Endothelial cell of umbilical vein (primary cell): ENCODE measurements around the gene AMER3. TPM values are rescaled to one million over a fixed set of nuclear protein-coding genes. Genes with fewer than 3 reads are reported as not detected.

Experiments used
- BruUV-seq: library from RNA; stranded (reverse); fragments of 400-500 nt; replicated peaks from 2 replicates; lab custom pipeline; 2021; lab: Mats Ljungman, UMichigan
- CTCF ChIA-PET: fragments of 300-600, 350-600 bp; sonication (Branson Sonifier 250); formaldehyde crosslinking; loops from one replicate; lab custom pipeline; 2021; ENCODE audit warnings: antibody characterized with exemption, inconsistent platforms; lab: Charles Lee
- POLR2A ChIA-PET: fragments of 300-600, 350-600 bp; sonication (Branson Sonifier 250); formaldehyde crosslinking; loops from one replicate; lab custom pipeline; 2021; ENCODE audit warnings: antibody characterized with exemption, inconsistent platforms; lab: Charles Lee
- DNase-seq: peaks from one replicate; pipeline ENCODE4 v3.0.0-alpha.2; 2011; ENCODE audit warnings: low read depth, low spot score
- FAIRE-seq: peaks from 2 replicates; lab custom pipeline; 2011; peaks lifted over from hg19 to GRCh38; lab: Jason Lieb, UNC
- H2AFZ ChIP-seq: 2 replicates; pipeline ENCODE4 v1.6.0; 2012; ENCODE audit warnings: low read depth, low read length, control low read depth, inconsistent platforms
- H3K27ac ChIP-seq: 2 replicates; pipeline ENCODE4 v1.5.1; 2011; ENCODE audit warnings: low read depth, mild to moderate bottlenecking, control low read depth, low read length, moderate library complexity; ENCODE audit not compliant: insufficient read depth
- H3K27me3 ChIP-seq, 2 experiments: 2 replicates each; pipeline versions ENCODE4 v1.6.0 to v1.6.1; 2011; ENCODE audit warnings: low read length in 2 of 2, mixed read lengths in 1 of 2; ENCODE audit not compliant: control insufficient read depth in 2 of 2, insufficient read depth in 2 of 2
- H3K36me3 ChIP-seq, 2 experiments: 2 replicates in 1 of 2; 3 replicates in 1 of 2; pipeline ENCODE4 v1.5.1; 2011; ENCODE audit warnings: low read length in 2 of 2, mild to moderate bottlenecking in 1 of 2, moderate library complexity in 1 of 2; ENCODE audit not compliant: control insufficient read depth in 2 of 2, insufficient read depth in 2 of 2; ENCODE audit errors: extremely low read depth in 1 of 2
- H3K4me1 ChIP-seq: 3 replicates; pipeline ENCODE4 v1.5.1; 2011; ENCODE audit warnings: mild to moderate bottlenecking, low read length; ENCODE audit not compliant: control insufficient read depth, insufficient read depth; ENCODE audit errors: extremely low read depth
- H3K4me2 ChIP-seq: 2 replicates; pipeline ENCODE4 v1.6.1; 2011; ENCODE audit warnings: low read length, control low read depth, mixed read lengths; ENCODE audit not compliant: insufficient read depth
- H3K4me3 ChIP-seq, 3 experiments: fragments of 200-600 bp in 1 of 3; sonication (generic), shearing (Covaris generic) in 1 of 3; replicated peaks in 1 of 3; 2 replicates each; pipeline ENCODE4 v1.5.1; 2011 to 2016; ENCODE audit warnings: control low read depth in 3 of 3, low read length in 3 of 3, mild to moderate bottlenecking in 2 of 3, inconsistent platforms in 1 of 3, low read depth in 1 of 3, moderate library complexity in 1 of 3; ENCODE audit not compliant: insufficient read depth in 1 of 3
- H3K79me2 ChIP-seq: 2 replicates; pipeline ENCODE4 v1.6.0; 2012; ENCODE audit warnings: low read length, inconsistent platforms; ENCODE audit not compliant: control insufficient read depth, insufficient read depth
- H3K9ac ChIP-seq: replicated peaks from 2 replicates; pipeline ENCODE3; 2011; ENCODE audit warnings: low read length, control low read depth; ENCODE audit not compliant: insufficient read depth; ENCODE audit errors: extremely low read depth
- H3K9me1 ChIP-seq: replicated peaks from 3 replicates; pipeline ENCODE4 v1.6.0; 2011; ENCODE audit warnings: mild to moderate bottlenecking, low read length; ENCODE audit not compliant: control insufficient read depth, insufficient read depth; ENCODE audit errors: extremely low read depth
- H3K9me3 ChIP-seq: replicated peaks from 2 replicates; pipeline ENCODE4 v1.5.1; 2012; ENCODE audit warnings: low read length, inconsistent platforms; ENCODE audit not compliant: control insufficient read depth, insufficient read depth
- H4K20me1 ChIP-seq: replicated peaks from 2 replicates; pipeline ENCODE3; 2011; ENCODE audit warnings: mild to moderate bottlenecking, low read length; ENCODE audit not compliant: control insufficient read depth, insufficient read depth; ENCODE audit errors: extremely low read depth
- CTCF ChIP-seq, 2 donors: IDR thresholded peaks; 1 replicate in 1 of 2; 2 replicates in 1 of 2; pipeline ENCODE4 v1.5.1; 2011; ENCODE audit warnings: low read length in 2 of 2, mild to moderate bottlenecking in 2 of 2, moderate library complexity in 2 of 2, control low read depth in 1 of 2, inconsistent platforms in 1 of 2, low read depth in 1 of 2; ENCODE audit not compliant: insufficient read depth in 1 of 2; ENCODE audit errors: extremely low read depth in 1 of 2
- EZH2 ChIP-seq: IDR thresholded peaks from 2 replicates; pipeline ENCODE4 v1.6.1; 2012; ENCODE audit warnings: borderline replicate concordance, low read depth, mild to moderate bottlenecking, moderate library complexity, low read length, inconsistent platforms; ENCODE audit not compliant: severe bottlenecking
- FOS ChIP-seq: IDR thresholded peaks from 2 replicates; pipeline ENCODE4 v1.6.1; 2011; ENCODE audit warnings: mild to moderate bottlenecking, low read length, moderate library complexity, borderline replicate concordance; ENCODE audit not compliant: insufficient read depth
- GATA2 ChIP-seq: IDR thresholded peaks from 2 replicates; pipeline ENCODE4 v1.7.0; 2011; ENCODE audit warnings: low read depth, mild to moderate bottlenecking, moderate library complexity, mixed read lengths, low read length; ENCODE audit not compliant: insufficient read length, insufficient read depth
- JUN ChIP-seq: IDR thresholded peaks from 2 replicates; pipeline ENCODE4 v1.6.1; 2011; ENCODE audit warnings: borderline replicate concordance, low read depth; ENCODE audit not compliant: insufficient read length, insufficient read depth
- MAX ChIP-seq: IDR thresholded peaks from 2 replicates; pipeline ENCODE4 v1.6.1; 2011; ENCODE audit not compliant: insufficient read depth, insufficient read length
- MYC ChIP-seq: IDR thresholded peaks from one replicate; pipeline ENCODE4 v1.6.1; 2011; ENCODE audit warnings: mild to moderate bottlenecking, low read depth, low read length
- POLR2A ChIP-seq: IDR thresholded peaks from 2 replicates; pipeline ENCODE4 v1.6.1; 2012; ENCODE audit warnings: low read depth, mild to moderate bottlenecking, control low read depth, low read length
- POLR2AphosphoS5 ChIP-seq: IDR thresholded peaks from 2 replicates; pipeline ENCODE4 v1.6.1; 2012; ENCODE audit warnings: low read depth, mild to moderate bottlenecking, control low read depth, low read length, moderate library complexity; ENCODE audit not compliant: insufficient read depth
- dilution Hi-C: fragments of 300-500 bp; cut with MboI; formaldehyde crosslinking; loops from one replicate; pipeline ENCODE4 v1.15.0; 2019; ENCODE audit warnings: low sequenced_read_pairs; ENCODE audit not compliant: extremely low pct_ligation_motif_present
- intact Hi-C: fragments of 100-400 bp; cut with micrococcal nuclease; formaldehyde crosslinking; loops from one replicate; pipeline ENCODE4 v1.10.0; 2022
- polyA plus RNA-seq, 4 experiments: library from polyadenylated mRNA; depleted of rRNA in 3 of 4; stranded (reverse) in 3 of 4; unstranded in 1 of 4; fragments of >200 nt; gene quantifications; 2 replicates each; pipeline versions ENCODE4 v1.2.1 to v1.2.3, GENCODE V29; 2011 to 2012; ENCODE audit warnings: missing spikeins in 1 of 4
- total RNA-seq: library from RNA; stranded (reverse); gene quantifications from 2 replicates; pipeline ENCODE4 v1.2.3, GENCODE V29; 2021

Gene AMER3
- total and polyA plus RNA-seq, 2 donors (not counting 3 experiments of a cell fraction or from before 2014, with no cell fraction given): not detected

- Histone ChIP-seq H2AFZ (no peak overlapping the region), H3K9ac (no peak overlapping the region), H3K79me2 (no peaks in the 10 kb centered on the region), H3K36me3 (no peaks in the 10 kb centered on the region), H3K9me3 (no peaks in the 10 kb centered on the region), H3K27me3 (no peaks in the 10 kb centered on the region), H3K4me3 (no peak overlapping the region), H3K4me1 (no peaks in the 10 kb centered on the region), H4K20me1 (no peaks in the 10 kb centered on the region), H3K27ac (no peak overlapping the region), H3K9me1 (no peaks in the 10 kb centered on the region), H3K4me2 (no peak overlapping the region)
- no TSS peak for BruUV-seq
- dilution Hi-C loops: no loop called here
- FAIRE-seq (no peak), DNase-seq (no peak)
- TF ChIP-seq MAX (no peak), MYC (no peak)
- ChIA-PET CTCF (no interaction called here), POLR2A (no interaction called here)
- intact Hi-C loops: no loop called here
Measured at GRCh38 chr2:130806370-130806769, 51.0 kb downstream of the AMER3 start.

DNA sequence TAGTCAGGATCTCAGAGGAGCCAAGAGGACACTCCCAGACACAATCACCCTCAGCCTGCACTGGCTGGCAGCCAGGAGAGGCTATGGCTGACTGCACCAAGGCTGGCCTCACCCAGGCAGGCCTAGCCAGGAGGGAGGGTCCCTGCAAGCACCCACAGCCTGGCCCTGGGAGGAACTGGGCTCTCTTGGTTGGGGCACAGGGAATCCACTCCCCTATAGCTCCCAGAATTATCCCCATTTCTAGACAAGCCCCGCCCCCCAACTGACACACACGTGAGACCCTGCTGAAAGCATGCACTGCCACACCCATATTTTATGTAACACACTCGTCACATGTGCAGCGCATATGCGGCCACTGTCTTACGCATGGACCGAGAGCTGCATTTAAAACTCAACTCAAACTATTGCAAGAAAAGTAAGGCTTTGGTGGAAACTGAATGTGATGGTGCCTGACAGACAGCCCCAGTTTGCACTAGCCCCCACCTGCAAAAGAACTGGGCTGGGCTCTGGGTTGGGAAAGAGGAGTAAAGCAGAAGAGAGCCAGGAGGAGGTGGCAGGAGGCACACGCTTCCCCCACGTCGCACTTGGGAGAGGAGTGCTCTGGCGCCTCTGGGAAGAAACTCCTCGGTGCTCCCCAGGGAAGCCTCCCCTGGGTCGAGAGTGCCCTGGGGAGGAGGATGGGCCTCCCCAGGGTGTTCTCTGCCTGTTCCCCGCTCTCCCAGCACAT lies 52.5 kb downstream of the AMER3 start:
- intact Hi-C loops (no loop called here), dilution Hi-C loops (no loop called here)
- Histone ChIP-seq H3K9ac (no peak overlapping the region), H3K4me2 (no peak overlapping the region), H3K4me1 (no peaks in the 10 kb centered on the region), H3K79me2 (no peaks in the 10 kb centered on the region), H4K20me1 (no peaks in the 10 kb centered on the region), H3K27ac (no peak overlapping the region), H3K4me3 (no peak overlapping the region), H3K9me1 (no peaks in the 10 kb centered on the region), H2AFZ (no peak overlapping the region), H3K27me3 (no peaks in the 10 kb centered on the region), H3K36me3 (no peaks in the 10 kb centered on the region), H3K9me3 (no peaks in the 10 kb centered on the region)
- no peak for DNase-seq
- TF ChIP-seq JUN (no peak), MAX (no peak), GATA2 (no peak), POLR2AphosphoS5 (no peak), CTCF (IDR thresholded peaks at IDR 0.05; ENCODE audit: extremely low read depth in 1 of 2, insufficient read depth in 1 of 2, low read depth in 1 of 2, low read length in 2 of 2) (no peak), POLR2A (no peak), FOS (no peak), EZH2 (no peak), MYC (no peak)
- BruUV-seq: no TSS peak
- ChIA-PET CTCF (interaction anchor here (0.7 kb wide), 1 partner anchor 10 kb away, joined by 3 read pairs; no protein-coding TSS in a partner anchor), POLR2A (no interaction called here)
- FAIRE-seq: no peak
